ENCODE data around the gene PEMT. TPM values are rescaled to one million over a fixed set of nuclear protein-coding genes. Genes with fewer than 3 reads are reported as not detected.

PEMT gene
- total RNA-seq, 2 experiments from 2014 or later = 11.4 to 12.0 TPM

DNA sequence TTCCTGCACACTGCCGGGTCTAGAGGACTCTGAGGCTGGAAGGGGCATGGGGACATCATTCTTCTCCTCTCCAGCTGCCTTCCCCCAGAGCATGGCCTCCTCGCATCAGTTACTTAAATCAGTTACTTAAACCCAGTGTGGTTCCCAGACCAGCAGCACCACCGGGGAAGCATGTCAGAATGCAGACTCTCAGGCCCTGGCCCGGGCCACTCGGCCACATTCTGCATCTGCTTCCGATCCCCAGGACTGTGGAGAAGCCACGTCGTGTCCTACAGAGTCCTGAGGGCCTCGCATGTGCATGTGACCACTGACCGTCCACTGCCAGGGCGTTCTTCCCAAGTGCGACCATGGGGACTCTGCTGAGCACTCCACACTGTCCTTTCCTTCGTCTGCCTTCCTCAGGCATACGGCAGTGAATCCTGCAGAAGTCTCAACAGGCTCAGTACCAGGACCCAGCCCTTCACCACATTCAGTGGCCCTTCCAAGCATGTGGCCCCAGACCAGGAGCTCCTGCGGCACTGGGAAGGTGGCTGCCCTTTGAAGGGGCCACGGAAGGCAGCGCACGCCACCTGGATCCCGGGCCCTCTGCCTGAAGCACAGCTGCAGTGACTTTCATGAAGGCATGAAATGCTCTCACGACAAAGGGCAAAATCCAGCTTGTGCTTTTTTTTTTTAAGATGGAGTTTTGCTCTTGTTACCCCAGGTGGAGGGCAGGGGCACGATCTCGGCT, 48.4 kb downstream of the PEMT start:
- no peak overlapping the region for H3K4me3 Mint-ChIP-seq
- ChIA-PET POLR2A (no interaction called here), CTCF (no interaction called here)
- intact Hi-C loops (cut with DNase I, micrococcal nuclease) = no loop called here
- no peaks in the 10 kb centered on the region for H3K4me1 ChIP-seq (ENCODE audit: insufficient read depth, low read length)
- ATAC-seq (ENCODE audit: poor library complexity) (no peak), DNase-seq (no peak)
- H3K27ac Mint-ChIP-seq = no peak overlapping the region
- H3K27ac ChIP-seq (ENCODE audit: low read depth in 1 of 2, low read length in 2 of 2) = no peak overlapping the region
- TF ChIP-seq, protein P1, sequence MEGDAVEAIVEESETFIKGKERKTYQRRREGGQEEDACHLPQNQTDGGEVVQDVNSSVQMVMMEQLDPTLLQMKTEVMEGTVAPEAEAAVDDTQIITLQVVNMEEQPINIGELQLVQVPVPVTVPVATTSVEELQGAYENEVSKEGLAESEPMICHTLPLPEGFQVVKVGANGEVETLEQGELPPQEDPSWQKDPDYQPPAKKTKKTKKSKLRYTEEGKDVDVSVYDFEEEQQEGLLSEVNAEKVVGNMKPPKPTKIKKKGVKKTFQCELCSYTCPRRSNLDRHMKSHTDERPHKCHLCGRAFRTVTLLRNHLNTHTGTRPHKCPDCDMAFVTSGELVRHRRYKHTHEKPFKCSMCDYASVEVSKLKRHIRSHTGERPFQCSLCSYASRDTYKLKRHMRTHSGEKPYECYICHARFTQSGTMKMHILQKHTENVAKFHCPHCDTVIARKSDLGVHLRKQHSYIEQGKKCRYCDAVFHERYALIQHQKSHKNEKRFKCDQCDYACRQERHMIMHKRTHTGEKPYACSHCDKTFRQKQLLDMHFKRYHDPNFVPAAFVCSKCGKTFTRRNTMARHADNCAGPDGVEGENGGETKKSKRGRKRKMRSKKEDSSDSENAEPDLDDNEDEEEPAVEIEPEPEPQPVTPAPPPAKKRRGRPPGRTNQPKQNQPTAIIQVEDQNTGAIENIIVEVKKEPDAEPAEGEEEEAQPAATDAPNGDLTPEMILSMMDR (IDR thresholded peaks at IDR 0.05) = no peak
- no peaks in the 10 kb centered on the region for H3K27me3 Mint-ChIP-seq
- no peaks in the 10 kb centered on the region for H3K9me3 ChIP-seq (ENCODE audit: control insufficient read depth in 1 of 2, insufficient read depth in 1 of 2, low read length in 2 of 2)
- no peaks in the 10 kb centered on the region for H3K27me3 ChIP-seq (ENCODE audit: control insufficient read depth in 1 of 2, insufficient read depth in 2 of 2, low read length in 2 of 2)
- H3K4me1 Mint-ChIP-seq (ENCODE audit: low read depth) = no peaks in the 10 kb centered on the region
- no peaks in the 10 kb centered on the region for H3K9me3 Mint-ChIP-seq
- H3K36me3 Mint-ChIP-seq (ENCODE audit: low read depth) = no peaks in the 10 kb centered on the region
- H3K4me3 ChIP-seq (ENCODE audit: low read length) = no peak overlapping the region
- H3K36me3 ChIP-seq (ENCODE audit: insufficient read depth, low read length) = no peaks in the 10 kb centered on the region

DNA sequence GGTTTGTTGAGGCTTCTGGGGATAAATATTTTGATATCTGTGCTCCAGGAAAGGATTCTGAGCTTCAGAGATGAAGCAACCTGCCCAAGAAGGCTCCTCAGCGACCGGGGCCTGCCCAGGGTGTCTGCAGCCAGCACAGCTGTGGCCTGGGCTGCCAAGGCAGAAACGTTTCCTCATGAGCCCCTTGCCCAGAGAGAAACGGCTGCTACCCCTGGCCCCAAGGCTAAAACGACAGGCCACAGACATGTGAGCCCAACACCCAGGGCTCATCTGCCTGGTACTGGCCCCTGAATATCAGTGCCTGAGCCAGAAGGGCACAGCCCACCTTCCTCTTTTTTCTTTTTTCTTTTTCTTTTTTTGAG, 49.9 kb downstream of the PEMT start:
- POLR2A ChIA-PET = no interaction called here
- intact Hi-C loops (cut with DNase I, micrococcal nuclease) = no loop called here
- CTCF ChIA-PET = no interaction called here

DNA sequence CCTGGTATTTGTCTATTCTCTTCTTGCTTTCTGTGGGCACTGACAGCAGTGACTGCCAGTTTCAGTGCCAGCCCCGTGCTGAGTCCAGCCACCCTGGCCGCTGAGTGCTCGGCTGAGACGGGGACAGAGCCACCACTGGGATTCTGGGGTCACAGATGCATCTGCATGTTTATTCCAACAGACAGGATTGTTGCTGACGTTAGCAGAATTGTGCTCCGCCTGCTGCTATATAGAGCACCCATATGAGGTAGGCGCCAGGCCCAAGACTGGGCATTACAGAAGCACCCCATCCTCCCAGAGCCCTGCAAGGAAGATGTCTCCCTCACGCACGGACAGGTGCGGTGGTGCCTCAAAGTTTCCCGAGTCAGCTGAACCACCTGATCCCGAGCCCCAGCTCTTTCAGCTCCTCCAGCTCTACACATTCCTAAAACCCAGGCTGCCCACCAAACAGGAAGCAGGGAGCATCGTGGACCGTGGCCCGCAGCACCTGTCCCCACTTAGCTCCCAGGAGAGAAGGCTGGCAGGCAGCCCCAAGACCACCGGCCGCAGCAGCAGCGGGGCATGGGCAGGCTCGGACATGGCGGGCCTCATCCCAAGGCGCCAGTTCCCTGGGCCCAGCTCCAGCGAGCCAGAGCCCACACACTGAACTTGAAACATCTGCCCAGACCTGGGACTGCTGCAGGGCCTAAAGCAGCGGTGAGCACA, 50.4 kb downstream of the PEMT start:
- H3K9me3 ChIP-seq (ENCODE audit: control insufficient read depth in 1 of 2, insufficient read depth in 1 of 2, low read length in 2 of 2) = no peaks in the 10 kb centered on the region
- no peaks in the 10 kb centered on the region for H3K27me3 Mint-ChIP-seq
- no peaks in the 10 kb centered on the region for H3K36me3 ChIP-seq (ENCODE audit: insufficient read depth, low read length)
- ATAC-seq (ENCODE audit: poor library complexity) (no peak), DNase-seq (no peak)
- H3K27me3 ChIP-seq (ENCODE audit: control insufficient read depth in 1 of 2, insufficient read depth in 2 of 2, low read length in 2 of 2) = no peaks in the 10 kb centered on the region
- H3K9me3 Mint-ChIP-seq = no peaks in the 10 kb centered on the region
- H3K4me3 Mint-ChIP-seq = no peak overlapping the region
- H3K27ac ChIP-seq (ENCODE audit: low read depth in 1 of 2, low read length in 2 of 2) = no peak overlapping the region
- no peaks in the 10 kb centered on the region for H3K4me1 Mint-ChIP-seq (ENCODE audit: low read depth)
- ChIA-PET CTCF (no interaction called here), POLR2A (no interaction called here)
- H3K27ac Mint-ChIP-seq = no peak overlapping the region
- TF ChIP-seq, protein P1 (IDR thresholded peaks at IDR 0.05) = no peak
- no peak overlapping the region for H3K4me3 ChIP-seq (ENCODE audit: low read length)
- no peaks in the 10 kb centered on the region for H3K36me3 Mint-ChIP-seq (ENCODE audit: low read depth)
- intact Hi-C loops (cut with DNase I, micrococcal nuclease) = no loop called here
- no peaks in the 10 kb centered on the region for H3K4me1 ChIP-seq (ENCODE audit: insufficient read depth, low read length)

More for the DNA sequence above, 49.9 kb downstream of the PEMT start:
- Mint-ChIP-seq H3K9me3 (no peaks in the 10 kb centered on the region), H3K4me3 (no peak overlapping the region), H3K36me3 (ENCODE audit: low read depth) (no peaks in the 10 kb centered on the region), H3K27me3 (no peaks in the 10 kb centered on the region), H3K27ac (no peak overlapping the region), H3K4me1 (ENCODE audit: low read depth) (no peaks in the 10 kb centered on the region)
- H3K4me1 ChIP-seq (ENCODE audit: insufficient read depth, low read length) = no peaks in the 10 kb centered on the region
- DNase-seq (no peak), ATAC-seq (ENCODE audit: poor library complexity) (no peak)
- no peaks in the 10 kb centered on the region for H3K27me3 ChIP-seq (ENCODE audit: control insufficient read depth in 1 of 2, insufficient read depth in 2 of 2, low read length in 2 of 2)
- no peaks in the 10 kb centered on the region for H3K9me3 ChIP-seq (ENCODE audit: control insufficient read depth in 1 of 2, insufficient read depth in 1 of 2, low read length in 2 of 2)
- no peak overlapping the region for H3K4me3 ChIP-seq (ENCODE audit: low read length)
- no peaks in the 10 kb centered on the region for H3K36me3 ChIP-seq (ENCODE audit: insufficient read depth, low read length)
- no peak overlapping the region for H3K27ac ChIP-seq (ENCODE audit: low read depth in 1 of 2, low read length in 2 of 2)
- TF ChIP-seq, protein P1 (IDR thresholded peaks at IDR 0.05) = no peak

All from CD4-positive, alpha-beta T cell (primary cell).